Loucy (cell line): Measurements from ENCODE around the gene ATP5ME.

Experiments used
- EZH2phosphoT487 ChIP-seq: fragments of 200-600 bp; IDR thresholded peaks from 2 replicates; pipeline ENCODE4 v1.6.1; 2018; ENCODE audit warnings: antibody characterized with exemption, mild to moderate bottlenecking, moderate library complexity, borderline replicate concordance
- TF ChIP-seq, protein P1 (sequence below): fragments of 200-600 bp; sonication (generic); conservative IDR thresholded peaks from 2 replicates; pipeline ENCODE4 v1.5.1; 2014; ENCODE audit warnings: mild to moderate bottlenecking, antibody characterized with exemption, low read length

GRCh38 chr4:627347-628125, 46.5 kb downstream of the ATP5ME start:
- TF ChIP-seq, protein P1, sequence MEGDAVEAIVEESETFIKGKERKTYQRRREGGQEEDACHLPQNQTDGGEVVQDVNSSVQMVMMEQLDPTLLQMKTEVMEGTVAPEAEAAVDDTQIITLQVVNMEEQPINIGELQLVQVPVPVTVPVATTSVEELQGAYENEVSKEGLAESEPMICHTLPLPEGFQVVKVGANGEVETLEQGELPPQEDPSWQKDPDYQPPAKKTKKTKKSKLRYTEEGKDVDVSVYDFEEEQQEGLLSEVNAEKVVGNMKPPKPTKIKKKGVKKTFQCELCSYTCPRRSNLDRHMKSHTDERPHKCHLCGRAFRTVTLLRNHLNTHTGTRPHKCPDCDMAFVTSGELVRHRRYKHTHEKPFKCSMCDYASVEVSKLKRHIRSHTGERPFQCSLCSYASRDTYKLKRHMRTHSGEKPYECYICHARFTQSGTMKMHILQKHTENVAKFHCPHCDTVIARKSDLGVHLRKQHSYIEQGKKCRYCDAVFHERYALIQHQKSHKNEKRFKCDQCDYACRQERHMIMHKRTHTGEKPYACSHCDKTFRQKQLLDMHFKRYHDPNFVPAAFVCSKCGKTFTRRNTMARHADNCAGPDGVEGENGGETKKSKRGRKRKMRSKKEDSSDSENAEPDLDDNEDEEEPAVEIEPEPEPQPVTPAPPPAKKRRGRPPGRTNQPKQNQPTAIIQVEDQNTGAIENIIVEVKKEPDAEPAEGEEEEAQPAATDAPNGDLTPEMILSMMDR = no peak
- no peak for TF ChIP-seq EZH2phosphoT487
